K562 (cell line): ENCODE measurements around the gene ADAM23. TPM values are rescaled to one million over a fixed set of nuclear protein-coding genes. Genes with fewer than 3 reads are reported as not detected.

Experiments used
- ATAC-seq: fragments of 200-7000 bp; cut with Tn5 transposase; 3 replicates; pipeline ENCODE4 v1.9.1; 2020; ENCODE audit warnings: moderate library complexity
- BruUV-seq: library from RNA; stranded (reverse); fragments of 400-500 nt; replicated peaks from 2 replicates; lab custom pipeline; 2021; lab: Mats Ljungman, UMichigan
- CTCF ChIA-PET: fragments of 300-600 bp; formaldehyde crosslinking; extraction: SDS; loops from one replicate; lab custom pipeline; 2021; ENCODE audit warnings: low intra/inter-chr PET ratio; lab: Yijun Ruan, JAX
- POLR2A ChIA-PET: fragments of 300-600, 350-650 bp; sonication (Branson Sonifier 250); formaldehyde crosslinking; extraction: SDS; loops from one replicate; lab custom pipeline; 2021; ENCODE audit warnings: antibody characterized with exemption, inconsistent platforms; lab: Yijun Ruan, JAX
- DNase-seq, 4 experiments: peaks; one replicate each; pipeline versions ENCODE4 v3.0.0 to v3.0.0-alpha.2; 2011 to 2018; ENCODE audit warnings: low spot score in 3 of 4, mixed read lengths in 3 of 4; ENCODE audit errors: extremely low read depth in 1 of 4
- FAIRE-seq: peaks from 2 replicates; lab custom pipeline; 2011; peaks lifted over from hg19 to GRCh38; lab: Jason Lieb, UNC
- H2AFZ ChIP-seq: 2 replicates; pipeline ENCODE4 v1.6.0; 2011; ENCODE audit warnings: low read depth, low read length, control low read depth, inconsistent platforms
- H3K27ac ChIP-seq: fragments of 200-600 bp; 3 replicates; pipeline ENCODE4 v1.8.0; 2011; ENCODE audit warnings: low read depth, mild to moderate bottlenecking, control low read depth, inconsistent platforms, low read length, moderate library complexity, mixed read lengths; ENCODE audit errors: extremely low read depth
- H3K27me3 ChIP-seq, 2 experiments: fragments of 300-600 bp in 1 of 2; 2 replicates in 1 of 2; 3 replicates in 1 of 2; pipeline versions ENCODE4 v1.6.0 to v1.8.0; 2011; ENCODE audit warnings: inconsistent platforms in 2 of 2, low read length in 2 of 2, mild to moderate bottlenecking in 1 of 2, mixed read lengths in 1 of 2, moderate library complexity in 1 of 2; ENCODE audit not compliant: control insufficient read depth in 2 of 2, insufficient read depth in 2 of 2
- H3K36me3 ChIP-seq: fragments of 300-600 bp; 3 replicates; pipeline ENCODE4 v1.8.0; 2011; ENCODE audit warnings: mild to moderate bottlenecking, low read length, inconsistent platforms; ENCODE audit not compliant: control insufficient read depth, insufficient read depth
- H3K4me1 ChIP-seq, 2 experiments: fragments of 200-600 bp in 1 of 2; replicated peaks in 1 of 2; 2 replicates in 1 of 2; 3 replicates in 1 of 2; pipeline versions ENCODE4 v1.5.1 to v1.8.0; 2011; ENCODE audit warnings: inconsistent platforms in 2 of 2, low read length in 2 of 2, mild to moderate bottlenecking in 1 of 2, mixed read lengths in 1 of 2, moderate library complexity in 1 of 2; ENCODE audit not compliant: control insufficient read depth in 2 of 2, insufficient read depth in 2 of 2
- H3K4me2 ChIP-seq: 2 replicates; pipeline ENCODE4 v1.6.1; 2011; ENCODE audit warnings: low read length, control low read depth, inconsistent platforms, mixed read lengths; ENCODE audit not compliant: insufficient read depth
- H3K4me3 ChIP-seq: fragments of 200-600 bp; sonication (generic), shearing (Covaris generic); 2 replicates; pipeline ENCODE4 v1.5.1; 2016; ENCODE audit warnings: control low read depth, inconsistent platforms
- H3K79me2 ChIP-seq: fragments of 200-600 bp; 3 replicates; pipeline ENCODE4 v1.8.0; 2011; ENCODE audit warnings: low read length, inconsistent platforms; ENCODE audit not compliant: control insufficient read depth, insufficient read depth
- H3K9ac ChIP-seq, 2 experiments: 2 replicates each; pipeline versions ENCODE4 v1.6.0 to v1.6.1; 2011; ENCODE audit warnings: low read depth in 2 of 2, low read length in 2 of 2, control low read depth in 1 of 2, inconsistent platforms in 1 of 2, mild to moderate bottlenecking in 1 of 2, mixed read lengths in 1 of 2; ENCODE audit not compliant: insufficient read depth in 1 of 2
- H3K9me1 ChIP-seq: one replicate; pipeline ENCODE4 v1.6.0; 2011; ENCODE audit warnings: inconsistent platforms, mild to moderate bottlenecking, low read length, moderate library complexity; ENCODE audit not compliant: control insufficient read depth, insufficient read depth
- H3K9me3 ChIP-seq: replicated peaks from 2 replicates; pipeline ENCODE4 v1.5.1; 2011; ENCODE audit warnings: low read depth, low read length, inconsistent platforms; ENCODE audit not compliant: control insufficient read depth, insufficient read depth
- H4K20me1 ChIP-seq: replicated peaks from 2 replicates; pipeline ENCODE4 v1.6.1; 2011; ENCODE audit warnings: low read length, inconsistent platforms, mixed read lengths; ENCODE audit not compliant: control insufficient read depth, insufficient read depth
- BDP1 ChIP-seq: IDR thresholded peaks from 3 replicates; pipeline ENCODE4 v1.6.1; 2011; ENCODE audit not compliant: insufficient read length, insufficient read depth
- CBFA2T2 ChIP-seq: fragments of 450-650 bp; conservative IDR thresholded peaks from 2 replicates; pipeline ENCODE4 v1.6.1; 2017; ENCODE audit warnings: mild to moderate bottlenecking
- KLF1 ChIP-seq: fragments of 450-650 bp; IDR thresholded peaks from 2 replicates; pipeline ENCODE4 v1.6.1; 2016; ENCODE audit warnings: missing genetic modification characterization, missing compliant biosample characterization
- L3MBTL2 ChIP-seq: fragments of 450-650 bp; IDR thresholded peaks from 2 replicates; pipeline ENCODE4 v1.6.1; 2016; ENCODE audit warnings: mild to moderate bottlenecking, moderate library complexity
- MNT ChIP-seq, 2 experiments: fragments of 450-650 bp; conservative IDR thresholded peaks; 2 replicates each; pipeline ENCODE4 v1.6.1; 2017; ENCODE audit warnings: mild to moderate bottlenecking in 2 of 2, moderate library complexity in 2 of 2
- PRMT5 ChIP-seq: sonication (generic); formaldehyde crosslinking; IDR thresholded peaks from 2 replicates; pipeline ENCODE4 v1.5.0; 2020; ENCODE audit warnings: missing genetic modification reagents
- ZNF133 ChIP-seq: fragments of 250-450 bp; sonication (Bioruptor Pico); IDR thresholded peaks from 2 replicates; pipeline ENCODE4 v1.4.0; 2020; ENCODE audit warnings: mild to moderate bottlenecking
- ZNF280B ChIP-seq: fragments of 250-450 bp; sonication (Bioruptor Pico); IDR thresholded peaks from 2 replicates; pipeline ENCODE4 v1.5.1; 2021; ENCODE audit warnings: mild to moderate bottlenecking
- ZNF57 ChIP-seq: fragments of 450-650 bp; formaldehyde crosslinking; IDR thresholded peaks from 2 replicates; pipeline ENCODE4 v1.4.0; 2020; ENCODE audit warnings: mild to moderate bottlenecking, moderate library complexity
- WGBS: fragments of 100-300 bp; shearing (Covaris generic); methylation state at CpG from one replicate; pipeline ENCODE4 v1.1.6; 2016; ENCODE audit warnings: low coverage, mixed read lengths; ENCODE audit not compliant: insufficient coverage; ENCODE audit errors: missing lambda C conversion rate; 5-methylcytosine and 5-hydroxymethylcytosine counted together
- in situ Hi-C: fragments of 300-500 bp; cut with MboI; formaldehyde crosslinking; loops from 4 replicates; pipeline ENCODE4 v1.15.0; 2018; ENCODE audit warnings: inconsistent platforms, mixed read lengths
- intact Hi-C: fragments of 100-400 bp; cut with micrococcal nuclease; formaldehyde crosslinking; loops from 2 replicates; pipeline ENCODE4 v1.14.2; 2022
- polyA plus RNA-seq, 8 experiments: library from polyadenylated mRNA; depleted of rRNA in 4 of 8; stranded (reverse) in 5 of 8; unstranded in 3 of 8; fragments of >200 nt; fragmentation: Nextera tagmentation in 2 of 8; fragmentation: Illumina TruSeq in 1 of 8; extraction: Ambion mirVana in 2 of 8; extraction: Trizol in 1 of 8; gene quantifications; 2 replicates each; pipeline versions ENCODE4 v1.2.1 to v1.2.3, GENCODE V29; 2011 to 2014; ENCODE audit warnings: inconsistent platforms in 1 of 8, missing spikeins in 1 of 8
- total RNA-seq, 7 experiments: library from RNA; depleted of rRNA in 6 of 7; stranded (reverse); fragments of >200 nt in 6 of 7; fragmentation: Illumina TruSeq in 2 of 7; extraction: Trizol in 2 of 7; gene quantifications; 2 replicates each; pipeline versions ENCODE4 v1.2.1 to v1.2.3, GENCODE V29; 2011 to 2021; ENCODE audit warnings: low replicate concordance in 1 of 7
- TF ChIP-seq, protein P1 (sequence below), 3 experiments: fragments of 200-800 bp in 1 of 3; fragments of 250-450 bp in 1 of 3; fragments of 450-650 bp in 1 of 3; sonication (Bioruptor Pico) in 1 of 3; sonication (Bioruptor generic) in 1 of 3; formaldehyde crosslinking in 1 of 3; IDR thresholded peaks; 2 replicates each; pipeline versions ENCODE4 v1.6.1 to v1.8.0; 2016 to 2022; ENCODE audit warnings: mild to moderate bottlenecking in 2 of 3, missing genetic modification characterization in 2 of 3, missing compliant biosample characterization in 1 of 3, moderate library complexity in 1 of 3
- TF ChIP-seq, protein P2 (sequence below): sonication (generic); formaldehyde crosslinking; IDR thresholded peaks from 2 replicates; pipeline ENCODE4 v1.8.0; 2023; ENCODE audit warnings: mild to moderate bottlenecking, missing genetic modification reagents
- TF ChIP-seq, protein P3 (sequence below), 2 experiments: fragments of 450-650 bp; IDR thresholded peaks; 2 replicates each; pipeline ENCODE4 v1.6.1; 2016

The ADAM23 gene
- total and polyA plus RNA-seq, 9 of the 15 experiments (the other 6 are each of a cell fraction or from before 2014, with no cell fraction given) = 0.02 TPM; not detected in 8

GRCh38 chr2:206535260-206535986, 92.1 kb downstream of the ADAM23 start:
- Histone ChIP-seq H3K4me2 (no peak overlapping the region), H3K9ac (no peak overlapping the region), H3K36me3 (no peaks in the 10 kb centered on the region), H3K27ac (no peak overlapping the region), H3K4me1 (no peaks in the 10 kb centered on the region), H3K4me3 (no peak overlapping the region), H3K9me3 (no peaks in the 10 kb centered on the region), H3K79me2 (no peaks in the 10 kb centered on the region), H2AFZ (no peak overlapping the region), H3K27me3 (no peaks in the 10 kb centered on the region), H3K9me1 (no peaks in the 10 kb centered on the region), H4K20me1 (no peaks in the 10 kb centered on the region)
- FAIRE-seq = no peak
- CTCF ChIA-PET = no interaction called here
- intact Hi-C loops = no loop called here
- in situ Hi-C loops = no loop called here
- DNase-seq = no peak
- WGBS = 0% methylated on average over 4 of the region's 4 CpGs
- ATAC-seq = no peak
- no TSS peak for BruUV-seq
- POLR2A ChIA-PET = no interaction called here
- TF ChIP-seq ZNF133 (CRISPR knock-in tag) (no peak), PRMT5 (CRISPR knock-in tag) (no peak), MNT (conservative IDR thresholded peaks at IDR 0.05) (no peak), ZNF280B (no peak), L3MBTL2 (no peak), BDP1 (no peak), ZNF57 (CRISPR knock-in tag) (no peak), CBFA2T2 (no peak), KLF1 (no peak)
- TF ChIP-seq, protein P1, sequence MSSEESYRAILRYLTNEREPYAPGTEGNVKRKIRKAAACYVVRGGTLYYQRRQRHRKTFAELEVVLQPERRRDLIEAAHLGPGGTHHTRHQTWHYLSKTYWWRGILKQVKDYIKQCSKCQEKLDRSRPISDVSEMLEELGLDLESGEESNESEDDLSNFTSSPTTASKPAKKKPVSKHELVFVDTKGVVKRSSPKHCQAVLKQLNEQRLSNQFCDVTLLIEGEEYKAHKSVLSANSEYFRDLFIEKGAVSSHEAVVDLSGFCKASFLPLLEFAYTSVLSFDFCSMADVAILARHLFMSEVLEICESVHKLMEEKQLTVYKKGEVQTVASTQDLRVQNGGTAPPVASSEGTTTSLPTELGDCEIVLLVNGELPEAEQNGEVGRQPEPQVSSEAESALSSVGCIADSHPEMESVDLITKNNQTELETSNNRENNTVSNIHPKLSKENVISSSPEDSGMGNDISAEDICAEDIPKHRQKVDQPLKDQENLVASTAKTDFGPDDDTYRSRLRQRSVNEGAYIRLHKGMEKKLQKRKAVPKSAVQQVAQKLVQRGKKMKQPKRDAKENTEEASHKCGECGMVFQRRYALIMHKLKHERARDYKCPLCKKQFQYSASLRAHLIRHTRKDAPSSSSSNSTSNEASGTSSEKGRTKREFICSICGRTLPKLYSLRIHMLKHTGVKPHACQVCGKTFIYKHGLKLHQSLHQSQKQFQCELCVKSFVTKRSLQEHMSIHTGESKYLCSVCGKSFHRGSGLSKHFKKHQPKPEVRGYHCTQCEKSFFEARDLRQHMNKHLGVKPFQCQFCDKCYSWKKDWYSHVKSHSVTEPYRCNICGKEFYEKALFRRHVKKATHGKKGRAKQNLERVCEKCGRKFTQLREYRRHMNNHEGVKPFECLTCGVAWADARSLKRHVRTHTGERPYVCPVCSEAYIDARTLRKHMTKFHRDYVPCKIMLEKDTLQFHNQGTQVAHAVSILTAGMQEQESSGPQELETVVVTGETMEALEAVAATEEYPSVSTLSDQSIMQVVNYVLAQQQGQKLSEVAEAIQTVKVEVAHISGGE (CRISPR knock-in tag; IDR thresholded peaks at IDR 0.05) = no peak
- TF ChIP-seq, protein P2, sequence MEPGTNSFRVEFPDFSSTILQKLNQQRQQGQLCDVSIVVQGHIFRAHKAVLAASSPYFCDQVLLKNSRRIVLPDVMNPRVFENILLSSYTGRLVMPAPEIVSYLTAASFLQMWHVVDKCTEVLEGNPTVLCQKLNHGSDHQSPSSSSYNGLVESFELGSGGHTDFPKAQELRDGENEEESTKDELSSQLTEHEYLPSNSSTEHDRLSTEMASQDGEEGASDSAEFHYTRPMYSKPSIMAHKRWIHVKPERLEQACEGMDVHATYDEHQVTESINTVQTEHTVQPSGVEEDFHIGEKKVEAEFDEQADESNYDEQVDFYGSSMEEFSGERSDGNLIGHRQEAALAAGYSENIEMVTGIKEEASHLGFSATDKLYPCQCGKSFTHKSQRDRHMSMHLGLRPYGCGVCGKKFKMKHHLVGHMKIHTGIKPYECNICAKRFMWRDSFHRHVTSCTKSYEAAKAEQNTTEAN (CRISPR knock-in tag) = no peak
- TF ChIP-seq, protein P3, sequence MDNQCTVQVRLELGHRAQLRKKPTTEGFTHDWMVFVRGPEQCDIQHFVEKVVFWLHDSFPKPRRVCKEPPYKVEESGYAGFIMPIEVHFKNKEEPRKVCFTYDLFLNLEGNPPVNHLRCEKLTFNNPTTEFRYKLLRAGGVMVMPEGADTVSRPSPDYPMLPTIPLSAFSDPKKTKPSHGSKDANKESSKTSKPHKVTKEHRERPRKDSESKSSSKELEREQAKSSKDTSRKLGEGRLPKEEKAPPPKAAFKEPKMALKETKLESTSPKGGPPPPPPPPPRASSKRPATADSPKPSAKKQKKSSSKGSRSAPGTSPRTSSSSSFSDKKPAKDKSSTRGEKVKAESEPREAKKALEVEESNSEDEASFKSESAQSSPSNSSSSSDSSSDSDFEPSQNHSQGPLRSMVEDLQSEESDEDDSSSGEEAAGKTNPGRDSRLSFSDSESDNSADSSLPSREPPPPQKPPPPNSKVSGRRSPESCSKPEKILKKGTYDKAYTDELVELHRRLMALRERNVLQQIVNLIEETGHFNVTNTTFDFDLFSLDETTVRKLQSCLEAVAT (IDR thresholded peaks at IDR 0.05) = no peak
